Right atrium auricular region (tissue), 2 donors: ENCODE measurements around the gene SYNDIG1. TPM values are rescaled to one million over a fixed set of nuclear protein-coding genes. Genes with fewer than 3 reads are reported as not detected.

Source experiments
- DNase-seq: peaks from one replicate; pipeline ENCODE4 v3.0.0-alpha.2; 2019; ENCODE audit warnings: low spot score
- H3K27ac ChIP-seq, 2 donors: fragments of 200-600 bp; sonication (generic); 1 replicate in 1 of 2; 2 replicates in 1 of 2; pipeline ENCODE4 v1.5.1; 2016 to 2019
- H3K27me3 ChIP-seq, 2 donors: fragments of 200-600 bp; sonication (generic); one replicate each; pipeline versions ENCODE4 v1.5.1 to v1.6.0; 2017 to 2019
- H3K36me3 ChIP-seq: fragments of 200-600 bp; sonication (generic); one replicate; pipeline ENCODE4 v1.5.1; 2016
- H3K4me1 ChIP-seq, 2 donors: fragments of 200-600 bp; sonication (generic); one replicate each; pipeline versions ENCODE4 v1.5.1 to v1.6.0; 2017 to 2019
- H3K4me3 ChIP-seq, 2 donors: fragments of 200-600 bp; sonication (generic); 1 replicate in 1 of 2; 2 replicates in 1 of 2; pipeline ENCODE4 v1.5.1; 2017 to 2019; ENCODE audit warnings: mild to moderate bottlenecking in 1 of 2, moderate library complexity in 1 of 2
- H3K9me3 ChIP-seq, 2 donors: fragments of 200-600 bp; sonication (generic); one replicate each; pipeline ENCODE4 v1.5.1; 2019
- CTCF ChIP-seq, 2 donors: fragments of 200-600 bp; sonication (generic); IDR thresholded peaks; one replicate each; pipeline ENCODE4 v1.5.1; 2019; ENCODE audit warnings: antibody characterized with exemption in 2 of 2
- total RNA-seq, 2 donors: library from RNA; depleted of rRNA; stranded (reverse); fragments of >200 nt; gene quantifications; one replicate each; pipeline ENCODE4 v1.1.0, GENCODE V29; 2016

Gene SYNDIG1
- total RNA-seq, 2 donors from 2014 or later: 21.7 to 38.1 TPM

- H3K36me3 ChIP-seq: no peaks in the 10 kb centered on the region
- no peaks in the 10 kb centered on the region for H3K4me1 ChIP-seq
- H3K27me3 ChIP-seq: no peaks in the 10 kb centered on the region
- no peak overlapping the region for H3K27ac ChIP-seq
- no peak for TF ChIP-seq CTCF (IDR thresholded peaks at IDR 0.05)
- H3K9me3 ChIP-seq: peaks cover 0 to 11% of the 10 kb centered on the region in 2 donors
- no peak for DNase-seq
- H3K4me3 ChIP-seq: no peak overlapping the region
Observed at GRCh38 chr20:24684421-24684871, 215.0 kb downstream of the SYNDIG1 start.

- H3K27ac ChIP-seq: no peak overlapping the region
- H3K9me3 ChIP-seq: peaks cover 0 to 11% of the 10 kb centered on the region in 2 donors
- no peaks in the 10 kb centered on the region for H3K4me1 ChIP-seq
- TF ChIP-seq CTCF (IDR thresholded peaks at IDR 0.05): no peak
- H3K27me3 ChIP-seq: no peaks in the 10 kb centered on the region
- DNase-seq: no peak
- H3K36me3 ChIP-seq: no peaks in the 10 kb centered on the region
- no peak overlapping the region for H3K4me3 ChIP-seq
Observed at GRCh38 chr20:24684956-24685691, 215.7 kb downstream of the SYNDIG1 start.

- DNase-seq: no peak
- H3K9me3 ChIP-seq: peaks cover 0 to 11% of the 10 kb centered on the region in 2 donors
Observed at GRCh38 chr20:24685736-24686135, 216.3 kb downstream of the SYNDIG1 start.

GRCh38 chr20:24686156-24686555 lies 216.7 kb downstream of the SYNDIG1 start:
- H3K4me1 ChIP-seq: no peaks in the 10 kb centered on the region
- no peaks in the 10 kb centered on the region for H3K27me3 ChIP-seq
- no peak overlapping the region for H3K4me3 ChIP-seq
- peaks cover 0 to 11% of the 10 kb centered on the region in 2 donors for H3K9me3 ChIP-seq
- no peaks in the 10 kb centered on the region for H3K36me3 ChIP-seq
- no peak for TF ChIP-seq CTCF (IDR thresholded peaks at IDR 0.05)
- H3K27ac ChIP-seq: no peak overlapping the region
- no peak for DNase-seq

More at GRCh38 chr20:24685736-24686135, 216.3 kb downstream of the SYNDIG1 start:
- Histone ChIP-seq H3K27ac (no peak overlapping the region), H3K27me3 (no peaks in the 10 kb centered on the region), H3K36me3 (no peaks in the 10 kb centered on the region), H3K4me3 (no peak overlapping the region), H3K4me1 (no peaks in the 10 kb centered on the region)
- no peak for TF ChIP-seq CTCF (IDR thresholded peaks at IDR 0.05)

GRCh38 chr20:24690408-24690807 lies 221.0 kb downstream of the SYNDIG1 start:
- no peak for TF ChIP-seq CTCF (IDR thresholded peaks at IDR 0.05)
- H3K27ac ChIP-seq: no peak overlapping the region
- peak; percentile 21 for DNase-seq

More at GRCh38 chr20:24690408-24690807, 221.0 kb downstream of the SYNDIG1 start:
- Histone ChIP-seq H3K27me3 (no peaks in the 10 kb centered on the region), H3K4me1 (peaks cover 0 to 14% of the 10 kb centered on the region in 2 donors), H3K4me3 (no peak overlapping the region), H3K36me3 (no peaks in the 10 kb centered on the region), H3K9me3 (peaks cover 0 to 11% of the 10 kb centered on the region in 2 donors)
